Keratinocyte (primary cell): ENCODE measurements around the gene RNPEPL1. TPM values are rescaled to one million over a fixed set of nuclear protein-coding genes. Genes with fewer than 3 reads are reported as not detected.

ENCODE experiments used
- DNase-seq: peaks from one replicate; pipeline ENCODE4 v3.0.0-alpha.2; 2011; ENCODE audit warnings: low read depth, missing footprints, low spot score
- FAIRE-seq: peaks from 2 replicates; lab custom pipeline; 2011; peaks lifted over from hg19 to GRCh38; lab: Jason Lieb, UNC
- H2AFZ ChIP-seq: 2 replicates; pipeline ENCODE4 v1.6.0; 2012; ENCODE audit warnings: low read length, control low read depth, inconsistent platforms; ENCODE audit not compliant: control insufficient read depth
- H3K27ac ChIP-seq: 2 replicates; pipeline ENCODE4 v1.5.1; 2011; ENCODE audit warnings: low read length; ENCODE audit not compliant: control insufficient read depth, insufficient read depth
- H3K27me3 ChIP-seq: 3 replicates; pipeline ENCODE4 v1.6.0; 2011; ENCODE audit warnings: low read length; ENCODE audit not compliant: control insufficient read depth, insufficient read depth; ENCODE audit errors: extremely low read depth
- H3K36me3 ChIP-seq, 2 experiments: 2 replicates in 1 of 2; 3 replicates in 1 of 2; pipeline ENCODE4 v1.5.1; 2011; ENCODE audit warnings: low read length in 2 of 2, mild to moderate bottlenecking in 1 of 2; ENCODE audit not compliant: control insufficient read depth in 2 of 2, insufficient read depth in 2 of 2; ENCODE audit errors: extremely low read depth in 1 of 2
- H3K4me1 ChIP-seq: 3 replicates; pipeline ENCODE4 v1.5.1; 2011; ENCODE audit warnings: low read length; ENCODE audit not compliant: control insufficient read depth, insufficient read depth; ENCODE audit errors: extremely low read depth
- H3K4me2 ChIP-seq: 3 replicates; pipeline ENCODE4 v1.6.0; 2011; ENCODE audit warnings: low read depth, low read length; ENCODE audit not compliant: control insufficient read depth, insufficient read depth; ENCODE audit errors: extremely low read depth
- H3K4me3 ChIP-seq, 3 experiments: fragments of 200-600 bp in 1 of 3; sonication (generic) in 1 of 3; 2 replicates in 2 of 3; 3 replicates in 1 of 3; pipeline ENCODE4 v1.5.1; 2011 to 2016; ENCODE audit warnings: low read length in 3 of 3, mild to moderate bottlenecking in 3 of 3, control low read depth in 2 of 3, inconsistent platforms in 1 of 3, low read depth in 1 of 3, mixed read lengths in 1 of 3, mixed run types in 1 of 3, moderate library complexity in 1 of 3; ENCODE audit not compliant: control insufficient read depth in 2 of 3, insufficient read depth in 2 of 3; ENCODE audit errors: extremely low read depth in 1 of 3
- H3K79me2 ChIP-seq: 2 replicates; pipeline ENCODE4 v1.6.0; 2012; ENCODE audit warnings: low read length; ENCODE audit not compliant: control insufficient read depth, insufficient read depth
- H3K9ac ChIP-seq: 3 replicates; pipeline ENCODE4 v1.6.0; 2011; ENCODE audit warnings: low read length; ENCODE audit not compliant: control insufficient read depth, insufficient read depth; ENCODE audit errors: extremely low read depth
- H3K9me1 ChIP-seq: 3 replicates; pipeline ENCODE4 v1.6.0; 2011; ENCODE audit warnings: low read length; ENCODE audit not compliant: control insufficient read depth, insufficient read depth; ENCODE audit errors: extremely low read depth
- H3K9me3 ChIP-seq: 2 replicates; pipeline ENCODE4 v1.5.1; 2012; ENCODE audit warnings: low read depth, low read length; ENCODE audit not compliant: control insufficient read depth
- H4K20me1 ChIP-seq: 3 replicates; pipeline ENCODE4 v1.6.0; 2011; ENCODE audit warnings: low read length; ENCODE audit not compliant: control insufficient read depth, insufficient read depth; ENCODE audit errors: extremely low read depth
- CTCF ChIP-seq, 3 experiments: IDR thresholded peaks in 1 of 3; conservative IDR thresholded peaks in 1 of 3; optimal IDR thresholded peaks in 1 of 3; 2 replicates in 2 of 3; 3 replicates in 1 of 3; pipeline versions ENCODE3 to v1.5.1; 2011; ENCODE audit warnings: low read length in 3 of 3, mild to moderate bottlenecking in 3 of 3, moderate library complexity in 2 of 3, control low read depth in 1 of 3, inconsistent platforms in 1 of 3; ENCODE audit not compliant: insufficient read depth in 2 of 3; ENCODE audit errors: extremely low read depth in 1 of 3
- EZH2 ChIP-seq: IDR thresholded peaks from one replicate; pipeline ENCODE4 v1.6.1; 2012; ENCODE audit warnings: inconsistent platforms, mild to moderate bottlenecking, low read length, moderate library complexity
- dilution Hi-C: fragments of 300-500 bp; cut with MboI; formaldehyde crosslinking; loops from one replicate; pipeline ENCODE4 v1.7.0; 2020; ENCODE audit warnings: low sequenced_read_pairs; ENCODE audit not compliant: extremely low pct_ligation_motif_present
- polyA plus RNA-seq, 5 experiments: library from polyadenylated mRNA; depleted of rRNA in 3 of 5; stranded (reverse) in 3 of 5; stranded (forward) in 1 of 5; unstranded in 1 of 5; fragments of >200 nt; gene quantifications; 1 replicate in 1 of 5; 2 replicates in 3 of 5; 3 replicates in 1 of 5; pipeline versions ENCODE4 v1.2.1 to v1.2.3, GENCODE V29; 2011 to 2012; ENCODE audit warnings: missing spikeins in 2 of 5, low read depth in 1 of 5, low replicate concordance in 1 of 5

RNPEPL1 gene
- polyA plus RNA-seq, 1 donor (not counting 4 experiments of a cell fraction or from before 2014, with no cell fraction given): 3.7 TPM

- Histone ChIP-seq H3K9me3 (no peaks in the 10 kb centered on the region), H3K9me1 (no peaks in the 10 kb centered on the region), H2AFZ (no peak overlapping the region), H3K4me1 (no peaks in the 10 kb centered on the region), H3K4me3 (no peak overlapping the region), H3K27ac (no peak overlapping the region), H4K20me1 (no peaks in the 10 kb centered on the region), H3K36me3 (peaks cover 5 to 7% of the 10 kb centered on the region in 2 experiments), H3K4me2 (no peak overlapping the region), H3K9ac (no peak overlapping the region), H3K27me3 (no peaks in the 10 kb centered on the region), H3K79me2 (no peaks in the 10 kb centered on the region)
- TF ChIP-seq CTCF (optimal IDR thresholded peaks at IDR 0.05 in 1 of 3, IDR thresholded peaks at IDR 0.05 in 1 of 3, conservative IDR thresholded peaks at IDR 0.05 in 1 of 3; ENCODE audit: extremely low read depth in 1 of 3, insufficient read depth in 2 of 3, low read length in 3 of 3) (no peak), EZH2 (no peak)
- dilution Hi-C loops: no loop called here
- DNase-seq: no peak
- FAIRE-seq: no peak
Observed at GRCh38 chr2:240551288-240551687, 17.0 kb upstream of the RNPEPL1 start.

- no peak overlapping the region for H3K4me3 ChIP-seq
- H2AFZ ChIP-seq: no peak overlapping the region
- no peaks in the 10 kb centered on the region for H3K4me1 ChIP-seq
- FAIRE-seq (no peak), DNase-seq (no peak)
- no peak overlapping the region for H3K27ac ChIP-seq
- dilution Hi-C loops: no loop called here
- H3K9me3 ChIP-seq: no peaks in the 10 kb centered on the region
- no peak overlapping the region for H3K4me2 ChIP-seq
- no peaks in the 10 kb centered on the region for H3K79me2 ChIP-seq
- TF ChIP-seq CTCF (optimal IDR thresholded peaks at IDR 0.05 in 1 of 3, IDR thresholded peaks at IDR 0.05 in 1 of 3, conservative IDR thresholded peaks at IDR 0.05 in 1 of 3; ENCODE audit: extremely low read depth in 1 of 3, insufficient read depth in 2 of 3, low read length in 3 of 3) (no peak), EZH2 (no peak)
- no peaks in the 10 kb centered on the region for H4K20me1 ChIP-seq
- peaks cover 5 to 7% of the 10 kb centered on the region in 2 experiments for H3K36me3 ChIP-seq
- H3K9me1 ChIP-seq: no peaks in the 10 kb centered on the region
- H3K9ac ChIP-seq: no peak overlapping the region
- no peaks in the 10 kb centered on the region for H3K27me3 ChIP-seq
Observed at GRCh38 chr2:240551811-240552210, 16.5 kb upstream of the RNPEPL1 start.
